Measurements from ENCODE around the gene ID3.

The ID3 gene

GRCh38 chr1:23559136-23559984, at the start of gene ID3:
Gene ID3, minus strand, starts transcription at chr1:23559501. Its CDS starts 75 bp downstream, at chr1:23559426.
- peak; percentile 83 to 86 (median 84) for DNase-seq (ENCODE audit: low read depth in 3 of 3)

GRCh38 chr1:23607944-23608343, 48.6 kb upstream of the ID3 start:
- DNase-seq (ENCODE audit: low read depth in 3 of 3) = no peak

- no peak for DNase-seq (ENCODE audit: low read depth in 3 of 3)
Observed at GRCh38 chr1:23601968-23602876, 42.9 kb upstream of the ID3 start.

GRCh38 chr1:23601135-23601967, 42.0 kb upstream of the ID3 start:
- no peak for DNase-seq (ENCODE audit: low read depth in 3 of 3)

GRCh38 chr1:23600283-23600682, 41.0 kb upstream of the ID3 start:
- DNase-seq (ENCODE audit: low read depth in 3 of 3) = no peak

GRCh38 chr1:23599125-23599524, 39.8 kb upstream of the ID3 start:
- DNase-seq (ENCODE audit: low read depth in 3 of 3) = no peak

- no peak for DNase-seq (ENCODE audit: low read depth in 3 of 3)
Observed at GRCh38 chr1:23598424-23598823, 39.1 kb upstream of the ID3 start.

GRCh38 chr1:23597635-23598388, 38.5 kb upstream of the ID3 start:
- no peak for DNase-seq (ENCODE audit: low read depth in 3 of 3)

GRCh38 chr1:23596382-23597358, 37.4 kb upstream of the ID3 start:
- no peak for DNase-seq (ENCODE audit: low read depth in 3 of 3)

GRCh38 chr1:23594927-23595353, 35.6 kb upstream of the ID3 start:
- no peak for DNase-seq (ENCODE audit: low read depth in 3 of 3)

- DNase-seq (ENCODE audit: low read depth in 3 of 3) = no peak
Observed at GRCh38 chr1:23594149-23594907, 35.0 kb upstream of the ID3 start.

GRCh38 chr1:23593556-23594148, 34.4 kb upstream of the ID3 start:
- no peak for DNase-seq (ENCODE audit: low read depth in 3 of 3)

- no peak for DNase-seq (ENCODE audit: low read depth in 3 of 3)
Observed at GRCh38 chr1:23593042-23593521, 33.8 kb upstream of the ID3 start.

- DNase-seq (ENCODE audit: low read depth in 3 of 3) = no peak
Observed at GRCh38 chr1:23592209-23592892, 33.0 kb upstream of the ID3 start.

GRCh38 chr1:23591460-23592208, 32.3 kb upstream of the ID3 start:
- DNase-seq (ENCODE audit: low read depth in 3 of 3) = peak in 2 of 3 donors; percentile 50 to 52

- DNase-seq (ENCODE audit: low read depth in 3 of 3) = peak in 2 of 3 donors; percentile 37 to 54
Observed at GRCh38 chr1:23590058-23590783, 30.9 kb upstream of the ID3 start.
